MCF 10A (cell line): ENCODE data around the gene TANC1. TPM values are rescaled to one million over a fixed set of nuclear protein-coding genes. Genes with fewer than 3 reads are reported as not detected.

Experiments used
- BruUV-seq: library from RNA; stranded (reverse); fragments of 400-500 nt; replicated peaks from 2 replicates; lab custom pipeline; 2021; lab: Mats Ljungman, UMichigan
- CTCF ChIA-PET: fragments of 300-600 bp; sonication (Branson Sonifier 250); formaldehyde crosslinking; extraction: SDS; loops from one replicate; lab custom pipeline; 2021; ENCODE audit warnings: antibody characterized with exemption, inconsistent platforms; lab: Yijun Ruan, JAX
- POLR2A ChIA-PET: fragments of 300-600, 350-650 bp; sonication (Branson Sonifier 250); formaldehyde crosslinking; extraction: SDS; loops from one replicate; lab custom pipeline; 2020; ENCODE audit warnings: antibody characterized with exemption, inconsistent platforms; lab: Yijun Ruan, JAX
- DNase-seq: peaks from one replicate; pipeline ENCODE4 v3.0.0-alpha.2; 2018; ENCODE audit not compliant: unreplicated experiment
- H3K27ac Mint-ChIP-seq: one replicate; pipeline ENCODE4 v1.8.0; 2022; ENCODE audit warnings: mild to moderate bottlenecking, low read depth, mixed read lengths; ENCODE audit not compliant: unreplicated experiment
- H3K27me3 Mint-ChIP-seq: one replicate; pipeline ENCODE4 v1.8.0; 2022; ENCODE audit warnings: mixed read lengths; ENCODE audit not compliant: insufficient read depth, unreplicated experiment
- H3K36me3 Mint-ChIP-seq: one replicate; pipeline ENCODE4 v1.8.0; 2022; ENCODE audit warnings: mild to moderate bottlenecking, moderate library complexity, mixed read lengths; ENCODE audit not compliant: insufficient read depth, unreplicated experiment
- H3K4me1 Mint-ChIP-seq: one replicate; pipeline ENCODE4 v1.8.0; 2022; ENCODE audit warnings: mixed read lengths; ENCODE audit not compliant: insufficient read depth, unreplicated experiment
- H3K4me3 Mint-ChIP-seq: one replicate; pipeline ENCODE4 v1.8.0; 2022; ENCODE audit warnings: mild to moderate bottlenecking, moderate library complexity, mixed read lengths; ENCODE audit not compliant: unreplicated experiment
- H3K9me3 Mint-ChIP-seq: one replicate; pipeline ENCODE4 v1.8.0; 2022; ENCODE audit warnings: mixed read lengths; ENCODE audit not compliant: unreplicated experiment
- intact Hi-C: fragments of 100-400 bp; cut with micrococcal nuclease; formaldehyde crosslinking; loops from 2 replicates; pipeline ENCODE4 v1.14.1; 2022
- total RNA-seq: library from RNA; stranded (reverse); gene quantifications from 2 replicates; pipeline ENCODE4 v1.2.3, GENCODE V29; 2022
- TF ChIP-seq, protein P1 (sequence below): fragments of 200-600 bp; IDR thresholded peaks from one replicate; pipeline ENCODE4 v1.8.0; 2022; ENCODE audit warnings: antibody characterized with exemption, mild to moderate bottlenecking; ENCODE audit not compliant: unreplicated experiment

Gene TANC1
- total RNA-seq, 1 experiment from 2014 or later = 35.3 TPM

DNA sequence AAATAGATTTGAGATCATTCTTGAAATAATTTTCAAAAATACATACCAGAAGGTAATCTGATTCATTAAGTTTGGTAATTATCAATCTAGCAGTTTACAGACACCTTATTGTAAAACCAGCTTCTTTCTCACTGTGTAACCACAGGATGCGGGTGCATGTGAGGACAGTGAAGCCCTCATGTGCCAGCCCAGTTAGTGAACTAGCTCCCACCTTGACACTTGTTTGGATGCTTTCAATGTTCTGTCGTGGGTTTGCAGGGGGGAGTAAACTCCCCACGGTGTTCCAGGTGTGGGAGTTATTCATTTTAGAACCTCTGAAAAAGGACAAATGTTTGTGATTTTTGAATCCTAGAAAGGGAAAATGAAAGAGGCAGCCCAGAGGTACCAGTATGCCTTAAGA, 259.0 kb downstream of the TANC1 start:
- CTCF ChIA-PET = interaction anchor here (0.6 to 1.2 kb wide), 2 partner anchors 11 to 171 kb away, joined by 3 read pairs; no protein-coding TSS in a partner anchor

DNA sequence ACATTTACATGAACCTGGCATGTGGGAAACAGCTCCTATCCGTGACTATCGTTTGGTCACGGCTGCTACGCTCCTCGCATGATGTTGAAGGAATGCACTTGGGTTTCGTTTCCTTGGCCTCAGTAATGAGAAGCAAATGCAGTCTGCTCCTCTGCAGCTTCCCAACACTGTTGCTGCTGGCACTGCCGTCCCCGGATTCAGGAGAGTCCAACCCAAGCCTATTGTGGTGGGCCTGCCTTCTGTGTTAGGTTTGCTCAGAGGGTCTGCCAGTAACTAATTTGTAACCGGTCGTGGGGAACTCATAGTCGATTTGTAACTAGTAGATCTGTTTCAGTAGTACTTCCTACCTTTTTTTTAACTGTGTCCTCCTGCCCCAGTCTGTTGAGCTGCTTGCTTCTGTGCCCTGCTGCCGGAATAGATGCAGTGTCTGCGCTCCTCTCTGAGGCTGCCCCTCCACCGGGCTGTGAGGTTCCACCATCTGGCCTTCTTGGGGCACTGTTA, 259.7 kb downstream of the TANC1 start:
- no peak for DNase-seq
- POLR2A ChIA-PET = no interaction called here
- Mint-ChIP-seq H3K9me3 (no peaks in the 10 kb centered on the region), H3K36me3 (peaks cover 74% of the 10 kb centered on the region), H3K27ac (no peak overlapping the region), H3K27me3 (no peaks in the 10 kb centered on the region), H3K4me1 (peaks cover 11% of the 10 kb centered on the region), H3K4me3 (no peak overlapping the region)
- CTCF ChIA-PET = interaction anchor here (0.8 to 1.2 kb wide), 2 partner anchors 8 to 10 kb away, joined by 3 to 6 read pairs; no protein-coding TSS in a partner anchor
- TF ChIP-seq, protein P1, sequence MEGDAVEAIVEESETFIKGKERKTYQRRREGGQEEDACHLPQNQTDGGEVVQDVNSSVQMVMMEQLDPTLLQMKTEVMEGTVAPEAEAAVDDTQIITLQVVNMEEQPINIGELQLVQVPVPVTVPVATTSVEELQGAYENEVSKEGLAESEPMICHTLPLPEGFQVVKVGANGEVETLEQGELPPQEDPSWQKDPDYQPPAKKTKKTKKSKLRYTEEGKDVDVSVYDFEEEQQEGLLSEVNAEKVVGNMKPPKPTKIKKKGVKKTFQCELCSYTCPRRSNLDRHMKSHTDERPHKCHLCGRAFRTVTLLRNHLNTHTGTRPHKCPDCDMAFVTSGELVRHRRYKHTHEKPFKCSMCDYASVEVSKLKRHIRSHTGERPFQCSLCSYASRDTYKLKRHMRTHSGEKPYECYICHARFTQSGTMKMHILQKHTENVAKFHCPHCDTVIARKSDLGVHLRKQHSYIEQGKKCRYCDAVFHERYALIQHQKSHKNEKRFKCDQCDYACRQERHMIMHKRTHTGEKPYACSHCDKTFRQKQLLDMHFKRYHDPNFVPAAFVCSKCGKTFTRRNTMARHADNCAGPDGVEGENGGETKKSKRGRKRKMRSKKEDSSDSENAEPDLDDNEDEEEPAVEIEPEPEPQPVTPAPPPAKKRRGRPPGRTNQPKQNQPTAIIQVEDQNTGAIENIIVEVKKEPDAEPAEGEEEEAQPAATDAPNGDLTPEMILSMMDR = no peak
- intact Hi-C loops = no loop called here
- no TSS peak for BruUV-seq

More for the DNA sequence above, 259.0 kb downstream of the TANC1 start:
- peak overlapping the region; percentile 9 for H3K27ac Mint-ChIP-seq
- TF ChIP-seq, protein P1 = no peak
- DNase-seq = no peak
- peaks cover 11% of the 10 kb centered on the region for H3K4me1 Mint-ChIP-seq
- H3K9me3 Mint-ChIP-seq = no peaks in the 10 kb centered on the region
- intact Hi-C loops = no loop called here
- H3K27me3 Mint-ChIP-seq = no peaks in the 10 kb centered on the region
- H3K36me3 Mint-ChIP-seq = peaks cover 75% of the 10 kb centered on the region
- no peak overlapping the region for H3K4me3 Mint-ChIP-seq
- no TSS peak for BruUV-seq
- POLR2A ChIA-PET = no interaction called here

DNA sequence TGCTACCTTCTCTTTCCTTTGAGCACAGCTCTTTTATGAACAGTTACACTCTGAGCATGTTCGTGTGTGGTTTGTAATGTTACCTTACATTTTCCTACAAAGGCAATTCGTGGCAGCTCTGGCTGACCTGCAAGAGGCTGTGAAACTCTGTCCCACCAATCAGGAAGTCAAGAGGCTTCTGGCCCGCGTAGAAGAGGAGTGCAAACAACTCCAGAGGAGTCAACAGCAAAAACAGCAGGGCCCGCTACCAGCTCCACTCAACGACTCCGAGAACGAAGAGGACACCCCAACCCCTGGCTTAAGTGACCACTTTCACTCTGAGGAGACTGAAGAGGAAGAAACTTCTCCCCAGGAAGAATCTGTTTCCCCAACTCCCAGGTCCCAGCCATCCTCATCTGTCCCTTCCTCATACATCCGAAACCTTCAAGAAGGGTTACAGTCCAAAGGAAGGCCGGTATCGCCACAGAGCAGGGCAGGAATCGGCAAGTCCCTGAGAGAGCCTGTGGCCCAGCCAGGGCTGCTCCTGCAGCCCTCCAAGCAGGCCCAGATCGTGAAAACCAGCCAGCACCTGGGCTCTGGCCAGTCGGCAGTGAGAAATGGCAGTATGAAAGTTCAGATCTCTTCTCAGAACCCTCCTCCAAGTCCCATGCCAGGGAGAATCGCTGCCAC, 261.2 kb downstream of the TANC1 start:
- no TSS peak for BruUV-seq
- DNase-seq = no peak
- POLR2A ChIA-PET = no interaction called here
- Mint-ChIP-seq H3K4me3 (no peak overlapping the region), H3K27me3 (no peaks in the 10 kb centered on the region), H3K4me1 (peaks cover 6% of the 10 kb centered on the region), H3K27ac (no peak overlapping the region), H3K9me3 (no peaks in the 10 kb centered on the region), H3K36me3 (peaks cover 77% of the 10 kb centered on the region)
- CTCF ChIA-PET = interaction anchor here (0.6 to 1.5 kb wide), 3 partner anchors 18 to 750 kb away, joined by 3 to 5 read pairs (median 3); no protein-coding TSS in a partner anchor
- TF ChIP-seq, protein P1 = no peak
- intact Hi-C loops = no loop called here

GRCh38 chr2:159230145-159230877, 261.9 kb downstream of the TANC1 start:
- intact Hi-C loops = no loop called here
- no peaks in the 10 kb centered on the region for H3K27me3 Mint-ChIP-seq
- TF ChIP-seq, protein P1 = no peak
- ChIA-PET POLR2A (interaction anchor here (1.3 kb wide), 1 partner anchor 9 kb away, joined by 4 read pairs; no protein-coding TSS in a partner anchor), CTCF (interaction anchor here (0.6 to 1.5 kb wide), 3 partner anchors 18 to 749 kb away, joined by 3 to 5 read pairs (median 3); no protein-coding TSS in a partner anchor)
- no peak overlapping the region for H3K4me3 Mint-ChIP-seq
- DNase-seq = no peak
- no TSS peak for BruUV-seq
- peaks cover 80% of the 10 kb centered on the region for H3K36me3 Mint-ChIP-seq
- H3K9me3 Mint-ChIP-seq = no peaks in the 10 kb centered on the region
- peaks cover 6% of the 10 kb centered on the region for H3K4me1 Mint-ChIP-seq
- no peak overlapping the region for H3K27ac Mint-ChIP-seq
